HEK293 (cell line): Measurements from ENCODE around the gene CDX1.

Experiments
- CTCF ChIA-PET: fragments of 350-600 bp; formaldehyde crosslinking; extraction: SDS; loops from one replicate; lab custom pipeline; 2021; ENCODE audit warnings: antibody characterized with exemption; lab: Yijun Ruan, JAX
- POLR2A ChIA-PET: fragments of 300-600 bp; formaldehyde crosslinking; extraction: SDS; loops from one replicate; lab custom pipeline; 2020; ENCODE audit warnings: antibody characterized with exemption, inconsistent platforms; lab: Yijun Ruan, JAX
- H3K27ac ChIP-seq: fragments of 200-500 bp; sonication (Bioruptor generic); 2 replicates; pipeline ENCODE4 v1.5.1; 2014; ENCODE audit warnings: low read depth, low read length, control low read depth, inconsistent platforms; ENCODE audit errors: extremely low read depth
- H3K36me3 ChIP-seq, 2 experiments: fragments of 200-500 bp in 1 of 2; sonication (Bioruptor generic) in 1 of 2; 1 replicate in 1 of 2; 2 replicates in 1 of 2; pipeline ENCODE4 v1.5.1; 2014 to 2017; ENCODE audit warnings: inconsistent platforms in 2 of 2, low read length in 2 of 2; ENCODE audit not compliant: control insufficient read depth in 2 of 2, insufficient read depth in 1 of 2
- H3K4me1 ChIP-seq: fragments of 200-500 bp; sonication (Bioruptor generic); 2 replicates; pipeline ENCODE4 v1.5.1; 2014; ENCODE audit warnings: mild to moderate bottlenecking, low read length, inconsistent platforms; ENCODE audit not compliant: control insufficient read depth, insufficient read depth
- H3K4me3 ChIP-seq: 2 replicates; pipeline ENCODE4 v1.5.1; 2011; ENCODE audit warnings: low read depth, mild to moderate bottlenecking, control low read depth, low read length, moderate library complexity
- H3K9me3 ChIP-seq: fragments of 200-500 bp; sonication (Bioruptor generic); 2 replicates; pipeline ENCODE4 v1.5.1; 2014; ENCODE audit warnings: low read depth, low read length, inconsistent platforms; ENCODE audit not compliant: control insufficient read depth, insufficient read depth
- KLF1 ChIP-seq: fragments of 450-650 bp; formaldehyde crosslinking; IDR thresholded peaks from 2 replicates; pipeline ENCODE4 v1.5.1; 2016; ENCODE audit warnings: missing biosample characterization, missing genetic modification characterization
- SETDB1 ChIP-seq: IDR thresholded peaks from one replicate; pipeline ENCODE4 v1.6.1; 2017; ENCODE audit warnings: mild to moderate bottlenecking, low read length, moderate library complexity, mixed read lengths; ENCODE audit not compliant: insufficient read length
- TSHZ1 ChIP-seq: fragments of 450-650 bp; formaldehyde crosslinking; IDR thresholded peaks from 2 replicates; pipeline ENCODE4 v1.5.1; 2016; ENCODE audit warnings: missing biosample characterization, missing genetic modification characterization, borderline replicate concordance
- YY2 ChIP-seq: fragments of 450-650 bp; formaldehyde crosslinking; IDR thresholded peaks from 2 replicates; pipeline ENCODE4 v1.5.1; 2016; ENCODE audit warnings: missing biosample characterization, missing genetic modification characterization
- ZBTB6 ChIP-seq: fragments of 450-650 bp; formaldehyde crosslinking; IDR thresholded peaks from 2 replicates; pipeline ENCODE4 v1.5.1; 2017; ENCODE audit warnings: missing biosample characterization, missing genetic modification characterization
- ZBTB7A ChIP-seq: fragments of 450-650 bp; formaldehyde crosslinking; IDR thresholded peaks from 2 replicates; pipeline ENCODE4 v1.5.1; 2016; ENCODE audit warnings: low read depth, missing biosample characterization, missing genetic modification characterization
- ZFP41 ChIP-seq: fragments of 450-650 bp; formaldehyde crosslinking; IDR thresholded peaks from 2 replicates; pipeline ENCODE4 v1.5.1; 2016; ENCODE audit warnings: missing biosample characterization, missing genetic modification characterization, borderline replicate concordance
- ZNF132 ChIP-seq: fragments of 450-650 bp; formaldehyde crosslinking; IDR thresholded peaks from 2 replicates; pipeline ENCODE4 v1.5.1; 2017; ENCODE audit warnings: missing biosample characterization, missing genetic modification characterization, borderline replicate concordance
- ZNF280D ChIP-seq: fragments of 450-650 bp; formaldehyde crosslinking; IDR thresholded peaks from 2 replicates; pipeline ENCODE4 v1.5.1; 2016; ENCODE audit warnings: missing biosample characterization, missing genetic modification characterization
- ZNF302 ChIP-seq: fragments of 450-650 bp; formaldehyde crosslinking; IDR thresholded peaks from 2 replicates; pipeline ENCODE4 v1.5.1; 2016; ENCODE audit warnings: missing biosample characterization, missing genetic modification characterization, low read depth
- ZNF311 ChIP-seq: fragments of 450-650 bp; formaldehyde crosslinking; IDR thresholded peaks from 2 replicates; pipeline ENCODE4 v1.5.1; 2017; ENCODE audit warnings: missing biosample characterization, missing genetic modification characterization, borderline replicate concordance
- ZNF335 ChIP-seq: fragments of 450-650 bp; formaldehyde crosslinking; conservative IDR thresholded peaks from 2 replicates; pipeline ENCODE4 v1.5.1; 2016; ENCODE audit warnings: missing biosample characterization, missing genetic modification characterization
- ZNF513 ChIP-seq: fragments of 450-650 bp; IDR thresholded peaks from 2 replicates; pipeline ENCODE4 v1.5.1; 2018; ENCODE audit warnings: missing biosample characterization, missing genetic modification characterization
- ZNF585B ChIP-seq: fragments of 450-650 bp; formaldehyde crosslinking; IDR thresholded peaks from 2 replicates; pipeline ENCODE4 v1.5.1; 2016; ENCODE audit warnings: missing biosample characterization, missing genetic modification characterization
- ZNF830 ChIP-seq: fragments of 450-650 bp; IDR thresholded peaks from 2 replicates; pipeline ENCODE4 v1.5.0; 2018; ENCODE audit warnings: missing biosample characterization, missing genetic modification characterization, low read depth, mild to moderate bottlenecking, moderate library complexity
- ZSCAN5A ChIP-seq: fragments of 450-650 bp; formaldehyde crosslinking; IDR thresholded peaks from 2 replicates; pipeline ENCODE4 v1.5.1; 2016; ENCODE audit warnings: missing biosample characterization, missing genetic modification characterization

Gene CDX1

GRCh38 chr5:150223474-150223873 is 56.9 kb downstream of the CDX1 start (continued):
- TF ChIP-seq ZNF280D (tag by site-specific recombination): no peak
- TF ChIP-seq, all 188 proteins: peak for 0

- H3K9me3 ChIP-seq: no peaks in the 10 kb centered on the region
- CTCF ChIA-PET: interaction anchor here (1.0 kb wide), 1 partner anchor 64 kb away, joined by 11 read pairs; no protein-coding TSS in a partner anchor
- H3K4me3 ChIP-seq: no peak overlapping the region
- POLR2A ChIA-PET: no interaction called here
- H3K4me1 ChIP-seq: no peaks in the 10 kb centered on the region
- no peaks in the 10 kb centered on the region for H3K36me3 ChIP-seq
- TF ChIP-seq ZNF311 (no peak), ZBTB7A (no peak), ZNF132 (tag by site-specific recombination) (no peak), ZFP41 (tag by site-specific recombination) (no peak), ZNF335 (no peak), KLF1 (tag by site-specific recombination) (no peak), ZBTB6 (tag by site-specific recombination) (no peak), SETDB1 (no peak), ZNF585B (tag by site-specific recombination) (no peak), YY2 (no peak), ZSCAN5A (tag by site-specific recombination) (no peak), TSHZ1 (no peak), ZNF302 (no peak), ZNF513 (tag by site-specific recombination) (no peak), ZNF830 (tag by site-specific recombination) (no peak)
- TF ChIP-seq, all 188 proteins: peak for 0
- H3K27ac ChIP-seq: no peak overlapping the region
Measured at GRCh38 chr5:150224483-150225027, 58.0 kb downstream of the CDX1 start.
